ENCODE measurements around the gene LLGL1. TPM values are rescaled to one million over a fixed set of nuclear protein-coding genes. Genes with fewer than 3 reads are reported as not detected.

LLGL1 gene
- total and polyA plus RNA-seq, 2 donors (not counting 1 experiment from before 2014, with no cell fraction given), result 14.9 to 15.2 TPM

DNA sequence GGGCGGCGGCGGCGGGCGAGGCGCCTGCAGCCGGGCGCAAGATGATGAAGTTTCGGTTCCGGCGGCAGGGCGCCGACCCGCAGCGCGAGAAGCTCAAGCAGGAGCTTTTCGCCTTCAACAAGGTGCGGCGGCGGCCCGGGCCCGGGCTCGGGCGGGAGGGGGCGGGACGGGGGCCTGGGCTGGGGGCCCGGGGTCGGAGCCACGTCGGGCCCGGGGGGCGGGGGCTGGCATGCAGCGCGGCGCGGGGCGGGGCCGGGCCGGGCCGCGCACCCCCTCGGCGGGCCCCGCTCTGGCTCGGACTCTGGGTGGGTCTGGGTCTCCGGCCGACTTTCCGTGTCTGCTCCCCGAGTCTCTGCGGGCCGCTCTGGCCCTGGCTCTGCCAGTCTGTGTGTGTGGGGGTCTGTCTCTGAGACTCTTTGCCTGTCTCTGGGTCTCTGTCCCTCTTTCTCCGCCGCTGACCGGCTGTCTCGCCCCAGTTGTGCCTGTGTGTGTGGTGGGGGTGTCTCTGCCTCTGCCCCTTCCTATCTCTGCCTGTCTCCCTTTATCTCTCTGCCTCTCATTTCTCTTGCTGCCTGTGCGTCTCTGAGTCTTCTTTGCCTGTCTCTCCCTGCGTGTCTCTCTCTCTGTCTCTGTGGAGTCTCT, 328 bp downstream of the LLGL1 start:
- under 1% methylated on average over 50 of the region's 57 CpGs for WGBS (ENCODE audit: insufficient coverage)
- peak overlapping the region; percentile 76 for H3K27ac Mint-ChIP-seq
- CTCF ChIA-PET, result interaction anchor here (1.0 kb wide), 1 partner anchor 8 kb away, joined by 3 read pairs; no protein-coding TSS in a partner anchor

More for the DNA sequence above, 328 bp downstream of the LLGL1 start:
- Histone ChIP-seq H3K4me3 (ENCODE audit: control extremely low read depth in 1 of 5, extremely low read depth in 1 of 5, insufficient read depth in 1 of 5, low read depth in 2 of 5, low read length in 4 of 5) (peak overlapping the region; percentile 59 to 80 (median 70)), H3K27me3 (replicated peaks in 1 of 4; ENCODE audit: control extremely low read depth in 1 of 4, control insufficient read depth in 3 of 4, insufficient read depth in 4 of 4, low read length in 3 of 4) (no peaks in the 10 kb centered on the region), H3K36me3 (replicated peaks in 1 of 2; ENCODE audit: control extremely low read depth in 1 of 2, control insufficient read depth in 1 of 2, extremely low read depth in 1 of 2, insufficient read depth in 2 of 2, low read length in 1 of 2) (no peaks in the 10 kb centered on the region), H3K4me1 (ENCODE audit: control insufficient read depth in 2 of 2, insufficient read depth in 2 of 2, low read length in 2 of 2) (peaks cover 10 to 16% of the 10 kb centered on the region in 2 donors), H4K20me1 (ENCODE audit: control insufficient read depth, insufficient read depth, low read length, poor library complexity, severe bottlenecking) (no peaks in the 10 kb centered on the region), H2AFZ (ENCODE audit: insufficient read depth, low read depth, low read length, poor library complexity, severe bottlenecking) (peak overlapping the region; percentile 90), H3K79me2 (ENCODE audit: control insufficient read depth, insufficient read depth, low read length) (peaks cover 13% of the 10 kb centered on the region), H3K27ac (ENCODE audit: low read length in 2 of 2) (no peak overlapping the region), H3K9ac (ENCODE audit: low read length) (peak overlapping the region; percentile 67), H3K4me2 (replicated peaks; ENCODE audit: low read depth, low read length, poor library complexity, severe bottlenecking) (peak overlapping the region; percentile 93), H3K9me3 (ENCODE audit: control extremely low read depth in 1 of 3, control insufficient read depth in 2 of 3, insufficient read depth in 1 of 3, low read length in 2 of 3) (no peaks in the 10 kb centered on the region)
- DNase-seq (peak; percentile 51), ATAC-seq (ENCODE audit: low read depth) (peak; percentile 41)
- POLR2A ChIA-PET, result interaction anchor here (0.6 kb wide), 3 partner anchors 17 to 401 kb away, joined by 3 to 4 read pairs (median 3); no protein-coding TSS in a partner anchor
- Mint-ChIP-seq H3K9me3 (ENCODE audit: insufficient read depth) (no peaks in the 10 kb centered on the region), H3K4me1 (peaks cover 10% of the 10 kb centered on the region), H3K27me3 (no peaks in the 10 kb centered on the region), H3K4me3 (peak overlapping the region; percentile 91)
- TF ChIP-seq EZH2 (IDR thresholded peaks at IDR 0.05; ENCODE audit: borderline replicate concordance, insufficient read depth, low read depth, low read length, poor library complexity, severe bottlenecking), result no peak
- TF ChIP-seq, protein P1, sequence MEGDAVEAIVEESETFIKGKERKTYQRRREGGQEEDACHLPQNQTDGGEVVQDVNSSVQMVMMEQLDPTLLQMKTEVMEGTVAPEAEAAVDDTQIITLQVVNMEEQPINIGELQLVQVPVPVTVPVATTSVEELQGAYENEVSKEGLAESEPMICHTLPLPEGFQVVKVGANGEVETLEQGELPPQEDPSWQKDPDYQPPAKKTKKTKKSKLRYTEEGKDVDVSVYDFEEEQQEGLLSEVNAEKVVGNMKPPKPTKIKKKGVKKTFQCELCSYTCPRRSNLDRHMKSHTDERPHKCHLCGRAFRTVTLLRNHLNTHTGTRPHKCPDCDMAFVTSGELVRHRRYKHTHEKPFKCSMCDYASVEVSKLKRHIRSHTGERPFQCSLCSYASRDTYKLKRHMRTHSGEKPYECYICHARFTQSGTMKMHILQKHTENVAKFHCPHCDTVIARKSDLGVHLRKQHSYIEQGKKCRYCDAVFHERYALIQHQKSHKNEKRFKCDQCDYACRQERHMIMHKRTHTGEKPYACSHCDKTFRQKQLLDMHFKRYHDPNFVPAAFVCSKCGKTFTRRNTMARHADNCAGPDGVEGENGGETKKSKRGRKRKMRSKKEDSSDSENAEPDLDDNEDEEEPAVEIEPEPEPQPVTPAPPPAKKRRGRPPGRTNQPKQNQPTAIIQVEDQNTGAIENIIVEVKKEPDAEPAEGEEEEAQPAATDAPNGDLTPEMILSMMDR (IDR thresholded peaks at IDR 0.05), result no peak
- intact Hi-C loops (cut with micrococcal nuclease), result loop anchor here (1.0 kb wide), 4 partner anchors 35 to 90 kb away; partner anchors contain the start of genes ALKBH5, MIEF2 and SMCR8

Data from B cell (primary cell).